SHP77 (cell line): ENCODE results near the gene DCAF17.
"Not testable (repeated sequence)": the region's sequence is repeated elsewhere in the genome, so short reads cannot be mapped to it uniquely, and the experiment has no call there.

Experiments used
- DNase-seq, 2 experiments: peaks; one replicate each; lab custom pipeline; 2025; lab: John Stamatoyannopoulos, UW

DCAF17 gene

GRCh38 chr2:171459498-171459897 is 25.5 kb downstream of the DCAF17 start:
- DNase-seq, result no peak

- no peak for DNase-seq
These were observed 26.5 kb downstream of the DCAF17 start for GRCh38 chr2:171460537-171460936.

- DNase-seq, result no peak
These were observed 35.1 kb downstream of the DCAF17 start for GRCh38 chr2:171469176-171469575.

GRCh38 chr2:171470129-171470528 is 36.1 kb downstream of the DCAF17 start:
- DNase-seq, result no peak

- no peak for DNase-seq
These were observed 42.0 kb downstream of the DCAF17 start for GRCh38 chr2:171475979-171476378.

GRCh38 chr2:171478345-171478744 is 44.3 kb downstream of the DCAF17 start:
- no peak for DNase-seq

GRCh38 chr2:171479154-171479814 is 45.3 kb downstream of the DCAF17 start:
- DNase-seq, result no peak

GRCh38 chr2:171480908-171481307 is 46.9 kb downstream of the DCAF17 start:
- no peak for DNase-seq

GRCh38 chr2:171482308-171482707 is 48.3 kb downstream of the DCAF17 start:
- no peak for DNase-seq

GRCh38 chr2:171482877-171483276 is 48.9 kb downstream of the DCAF17 start:
- no peak for DNase-seq

GRCh38 chr2:171483793-171484192 is 49.8 kb downstream of the DCAF17 start:
- DNase-seq, result no peak

GRCh38 chr2:171485116-171485515 is 51.1 kb downstream of the DCAF17 start:
- no peak for DNase-seq

GRCh38 chr2:171487201-171487600 is 53.2 kb downstream of the DCAF17 start:
- DNase-seq, result no peak

- no peak for DNase-seq
These were observed 53.8 kb downstream of the DCAF17 start for GRCh38 chr2:171487803-171488259.

GRCh38 chr2:171490577-171490976 is 56.6 kb downstream of the DCAF17 start:
- no peak for DNase-seq

- DNase-seq, result no peak
These were observed 57.3 kb downstream of the DCAF17 start for GRCh38 chr2:171491292-171491691.

- no peak for DNase-seq
These were observed 58.6 kb downstream of the DCAF17 start for GRCh38 chr2:171492664-171493063.

GRCh38 chr2:171497664-171498063 is 63.6 kb downstream of the DCAF17 start:
- DNase-seq, result not testable (repeated sequence)

- no peak for DNase-seq
These were observed 71.3 kb downstream of the DCAF17 start for GRCh38 chr2:171505374-171505773.

- DNase-seq, result no peak
These were observed 76.1 kb downstream of the DCAF17 start for GRCh38 chr2:171509945-171510731.

- DNase-seq, result no peak
These were observed 78.0 kb downstream of the DCAF17 start for GRCh38 chr2:171512014-171512413.

GRCh38 chr2:171512683-171513195 is 78.7 kb downstream of the DCAF17 start:
- DNase-seq, result no peak

GRCh38 chr2:171513719-171514160 is 79.7 kb downstream of the DCAF17 start:
- no peak for DNase-seq
